ENCODE results near the gene BRS3.

GRCh38 chrX:136446208-136446607 lies 41.5 kb upstream of the BRS3 start:
- TF ChIP-seq CTCF (IDR thresholded peaks at IDR 0.05) (no peak), EZH2 (IDR thresholded peaks at IDR 0.05; ENCODE audit: borderline replicate concordance, insufficient read depth, low read depth, low read length, poor library complexity, severe bottlenecking) (no peak)

Data from B cell (primary cell).